Memory B cell (primary cell): ENCODE data around the gene SLCO2A1.
A peak's percentile ranks its signal among the peaks of the same experiment; 100 is the strongest.

Source experiments
- ATAC-seq: fragments of 150-1000 bp; cut with Tn5 transposase; 2 replicates; pipeline ENCODE4 v1.10.0; 2021; ENCODE audit warnings: low read depth, mild to moderate bottlenecking, moderate library complexity
- DNase-seq, 2 donors: peaks; one replicate each; pipeline ENCODE4 v3.0.0; 2022; ENCODE audit warnings: low spot score in 2 of 2
- H3K27ac Mint-ChIP-seq: one replicate; pipeline ENCODE4 v1.8.0; 2022; ENCODE audit warnings: mild to moderate bottlenecking, moderate library complexity, mixed read lengths
- H3K27me3 Mint-ChIP-seq: one replicate; pipeline ENCODE4 v1.8.0; 2022; ENCODE audit warnings: mixed read lengths
- H3K36me3 Mint-ChIP-seq: one replicate; pipeline ENCODE4 v1.8.0; 2022; ENCODE audit warnings: mild to moderate bottlenecking, mixed read lengths
- H3K4me1 Mint-ChIP-seq: one replicate; pipeline ENCODE4 v1.8.0; 2022; ENCODE audit warnings: mixed read lengths
- H3K4me3 Mint-ChIP-seq: one replicate; pipeline ENCODE4 v1.8.0; 2022; ENCODE audit warnings: mild to moderate bottlenecking, moderate library complexity, mixed read lengths
- H3K9me3 Mint-ChIP-seq: one replicate; pipeline ENCODE4 v1.8.0; 2022; ENCODE audit warnings: mixed read lengths

Gene SLCO2A1

DNA sequence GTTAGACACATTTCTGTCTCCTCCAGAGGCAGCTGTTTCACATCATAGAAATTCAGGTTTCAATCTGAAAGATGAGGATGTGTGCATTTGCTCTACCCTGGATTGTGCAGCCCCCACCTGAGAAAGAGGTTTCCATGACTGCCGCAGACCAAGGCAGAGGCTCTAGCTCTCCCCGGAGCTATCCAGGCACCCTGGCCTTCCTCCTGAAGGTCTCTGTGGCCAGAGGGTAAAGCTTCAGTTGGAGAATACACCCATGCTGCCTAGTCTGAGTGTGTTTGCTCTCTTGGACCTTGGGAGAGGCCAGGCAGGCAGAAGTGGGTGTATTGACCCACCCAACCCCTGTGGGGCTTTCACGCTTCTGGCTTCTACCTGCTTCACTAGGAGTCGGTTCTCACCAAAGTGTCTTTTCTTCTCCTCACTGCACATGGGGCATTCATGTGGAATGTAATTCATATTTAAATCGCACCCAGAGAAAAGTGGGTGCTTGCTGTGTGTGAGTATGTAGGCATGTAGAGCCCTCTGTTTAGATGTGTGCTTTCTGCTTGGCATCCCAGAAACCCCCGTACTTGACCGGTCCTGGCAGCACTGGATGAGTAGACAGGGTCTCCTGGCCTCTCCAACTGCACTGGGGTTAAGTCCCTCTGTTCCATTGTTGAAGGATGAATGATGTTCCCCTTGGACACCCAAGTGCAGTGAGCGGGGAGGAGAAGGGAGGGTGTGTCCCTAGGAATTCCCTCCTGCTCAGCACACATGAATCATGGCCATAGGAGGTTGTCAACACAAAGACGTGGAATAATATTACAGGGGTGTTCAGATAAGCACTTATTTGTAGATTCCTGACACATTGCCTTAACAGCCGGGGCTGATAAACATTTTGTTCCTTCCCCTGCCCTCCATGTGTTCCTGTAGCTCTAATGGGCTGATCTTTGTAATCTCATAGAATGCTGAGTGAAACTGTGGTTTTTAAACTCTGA, 113.8 kb downstream of the SLCO2A1 start:
- Mint-ChIP-seq H3K27ac (no peak overlapping the region), H3K4me1 (no peaks in the 10 kb centered on the region), H3K27me3 (peaks cover 8% of the 10 kb centered on the region), H3K36me3 (no peaks in the 10 kb centered on the region), H3K4me3 (no peak overlapping the region), H3K9me3 (peaks cover 4% of the 10 kb centered on the region)
- DNase-seq (no peak), ATAC-seq (no peak)

DNA sequence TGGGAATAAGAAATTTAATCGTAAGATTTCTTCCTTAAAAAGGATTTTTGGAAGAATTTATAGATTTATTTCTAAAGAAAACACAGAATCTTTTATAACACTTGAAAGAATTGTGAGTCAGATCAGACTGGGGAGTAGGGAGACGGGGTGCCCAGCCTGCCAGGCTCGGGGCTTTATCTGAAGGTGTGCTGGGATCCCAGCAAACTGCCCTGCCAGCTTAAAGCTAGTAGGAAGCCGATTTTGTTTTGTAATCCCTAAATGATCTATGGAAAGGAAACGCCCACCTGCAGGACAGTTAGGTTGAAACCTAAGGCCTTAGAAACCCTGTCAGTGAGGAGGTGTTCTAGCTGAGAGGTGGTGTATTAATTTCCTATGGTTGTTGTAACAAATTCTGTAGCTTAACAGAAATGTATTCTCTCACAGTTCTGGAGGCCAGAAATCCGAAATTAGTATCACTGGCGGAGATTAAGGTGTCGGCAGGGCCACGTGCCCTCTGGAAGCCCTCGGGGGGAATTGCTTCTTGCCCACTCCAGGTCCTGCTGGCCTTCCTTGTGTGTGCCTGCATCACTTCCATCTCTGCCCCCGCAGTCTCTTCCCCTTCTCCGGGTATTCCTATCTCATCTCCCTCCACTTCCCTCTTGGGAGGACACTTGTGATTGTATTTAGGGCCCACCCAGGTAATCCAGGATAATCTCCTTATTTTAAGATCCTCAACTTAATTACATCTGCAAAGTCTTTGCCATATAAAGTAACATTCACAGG, 114.7 kb downstream of the SLCO2A1 start:
- H3K36me3 Mint-ChIP-seq = no peaks in the 10 kb centered on the region

DNA sequence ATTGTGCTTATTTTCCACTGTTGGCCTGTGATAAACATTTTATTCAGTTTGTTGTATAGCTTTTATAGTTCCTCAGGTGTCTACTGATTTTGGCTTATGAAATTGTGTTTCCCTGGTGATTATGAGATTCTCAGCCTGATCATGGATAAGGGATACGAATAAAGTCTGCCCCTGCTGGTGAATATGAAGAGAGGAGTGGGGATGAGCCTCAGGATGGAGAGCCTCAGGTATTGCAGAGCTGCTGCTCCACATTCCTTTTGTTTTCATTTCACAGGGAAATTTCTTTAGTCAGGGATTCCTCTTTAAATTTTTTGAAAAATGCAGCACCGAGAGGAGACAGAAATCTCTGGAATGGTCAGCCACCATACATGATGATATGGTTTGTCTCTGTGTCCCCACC, 119.3 kb downstream of the SLCO2A1 start:
- Mint-ChIP-seq H3K36me3 (no peaks in the 10 kb centered on the region), H3K4me3 (no peak overlapping the region), H3K27ac (no peak overlapping the region), H3K4me1 (no peaks in the 10 kb centered on the region), H3K27me3 (peaks cover 2% of the 10 kb centered on the region), H3K9me3 (no peaks in the 10 kb centered on the region)
- ATAC-seq (no peak), DNase-seq (no peak)

More for the DNA sequence above, 114.7 kb downstream of the SLCO2A1 start:
- H3K27ac Mint-ChIP-seq = no peak overlapping the region
- peaks cover 4% of the 10 kb centered on the region for H3K9me3 Mint-ChIP-seq
- no peak overlapping the region for H3K4me3 Mint-ChIP-seq
- no peak for DNase-seq
- no peaks in the 10 kb centered on the region for H3K4me1 Mint-ChIP-seq
- no peak for ATAC-seq
- H3K27me3 Mint-ChIP-seq = peaks cover 8% of the 10 kb centered on the region

GRCh38 chr3:133905376-133905775, 124.3 kb downstream of the SLCO2A1 start:
- Mint-ChIP-seq H3K27me3 (peaks cover 2% of the 10 kb centered on the region), H3K9me3 (peaks cover 5% of the 10 kb centered on the region), H3K4me3 (no peak overlapping the region), H3K36me3 (no peaks in the 10 kb centered on the region), H3K27ac (no peak overlapping the region), H3K4me1 (no peaks in the 10 kb centered on the region)
- ATAC-seq = no peak
- no peak for DNase-seq

GRCh38 chr3:133901847-133902246, 127.9 kb downstream of the SLCO2A1 start:
- no peak for ATAC-seq
- Mint-ChIP-seq H3K4me1 (no peaks in the 10 kb centered on the region), H3K27ac (no peak overlapping the region), H3K36me3 (no peaks in the 10 kb centered on the region), H3K9me3 (peaks cover 5% of the 10 kb centered on the region), H3K4me3 (no peak overlapping the region), H3K27me3 (peaks cover 5% of the 10 kb centered on the region)
- DNase-seq = no peak

DNA sequence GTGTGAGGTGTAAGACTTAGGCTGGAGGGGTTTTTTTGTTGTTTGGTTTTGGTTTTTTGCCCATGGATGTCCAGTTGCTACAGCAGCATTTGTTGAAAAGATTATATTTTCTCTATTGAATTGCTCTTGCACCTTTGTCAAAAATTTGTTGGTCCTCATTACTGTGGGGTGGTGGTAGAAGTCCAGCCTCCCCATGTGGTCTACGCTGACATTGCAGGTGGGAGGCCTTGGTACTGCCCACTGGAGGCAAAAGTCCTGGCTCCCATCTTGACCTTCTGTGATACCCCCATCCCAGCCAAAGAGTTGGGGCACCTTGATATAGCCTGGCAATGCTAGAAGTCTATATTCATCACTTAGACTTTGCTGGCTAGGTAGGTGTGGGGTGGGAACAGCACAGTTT, 128.6 kb downstream of the SLCO2A1 start:
- no peaks in the 10 kb centered on the region for H3K4me1 Mint-ChIP-seq
- peaks cover 9% of the 10 kb centered on the region for H3K27me3 Mint-ChIP-seq
- peaks cover 5% of the 10 kb centered on the region for H3K9me3 Mint-ChIP-seq
- H3K36me3 Mint-ChIP-seq = no peaks in the 10 kb centered on the region
- H3K27ac Mint-ChIP-seq = no peak overlapping the region
- no peak for DNase-seq
- no peak overlapping the region for H3K4me3 Mint-ChIP-seq
- ATAC-seq = no peak

DNA sequence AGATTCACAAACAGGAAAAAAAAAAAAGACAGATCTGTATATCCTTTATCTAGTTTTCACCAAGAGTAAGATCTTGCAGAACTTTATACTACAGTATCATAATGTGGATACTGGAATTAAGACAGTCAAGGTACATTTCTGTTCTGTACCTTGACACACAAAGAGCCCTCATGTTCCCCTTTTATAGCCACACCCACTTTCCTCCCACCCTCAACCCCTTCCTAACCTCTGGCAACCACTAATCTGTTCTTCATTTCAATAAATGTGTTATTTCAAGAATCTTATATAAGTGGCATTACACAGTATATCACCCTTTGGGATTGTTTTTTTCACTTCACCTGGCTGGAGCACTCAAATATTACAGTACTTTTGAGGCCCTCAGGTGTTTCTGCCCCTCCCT, 130.4 kb downstream of the SLCO2A1 start:
- ATAC-seq (no peak), DNase-seq (no peak)
- no peak overlapping the region for H3K27ac Mint-ChIP-seq
- peaks cover 5% of the 10 kb centered on the region for H3K9me3 Mint-ChIP-seq
- no peaks in the 10 kb centered on the region for H3K36me3 Mint-ChIP-seq
- peaks cover 3% of the 10 kb centered on the region for H3K4me1 Mint-ChIP-seq
- peaks cover 7% of the 10 kb centered on the region for H3K27me3 Mint-ChIP-seq
- no peak overlapping the region for H3K4me3 Mint-ChIP-seq

GRCh38 chr3:133897547-133897946, 132.2 kb downstream of the SLCO2A1 start:
- H3K36me3 Mint-ChIP-seq = no peaks in the 10 kb centered on the region
- H3K27ac Mint-ChIP-seq = no peak overlapping the region
- no peak overlapping the region for H3K4me3 Mint-ChIP-seq
- peaks cover 17% of the 10 kb centered on the region for H3K27me3 Mint-ChIP-seq
- H3K4me1 Mint-ChIP-seq = peaks cover 3% of the 10 kb centered on the region
- no peak for DNase-seq
- H3K9me3 Mint-ChIP-seq = no peaks in the 10 kb centered on the region
- ATAC-seq = no peak

DNA sequence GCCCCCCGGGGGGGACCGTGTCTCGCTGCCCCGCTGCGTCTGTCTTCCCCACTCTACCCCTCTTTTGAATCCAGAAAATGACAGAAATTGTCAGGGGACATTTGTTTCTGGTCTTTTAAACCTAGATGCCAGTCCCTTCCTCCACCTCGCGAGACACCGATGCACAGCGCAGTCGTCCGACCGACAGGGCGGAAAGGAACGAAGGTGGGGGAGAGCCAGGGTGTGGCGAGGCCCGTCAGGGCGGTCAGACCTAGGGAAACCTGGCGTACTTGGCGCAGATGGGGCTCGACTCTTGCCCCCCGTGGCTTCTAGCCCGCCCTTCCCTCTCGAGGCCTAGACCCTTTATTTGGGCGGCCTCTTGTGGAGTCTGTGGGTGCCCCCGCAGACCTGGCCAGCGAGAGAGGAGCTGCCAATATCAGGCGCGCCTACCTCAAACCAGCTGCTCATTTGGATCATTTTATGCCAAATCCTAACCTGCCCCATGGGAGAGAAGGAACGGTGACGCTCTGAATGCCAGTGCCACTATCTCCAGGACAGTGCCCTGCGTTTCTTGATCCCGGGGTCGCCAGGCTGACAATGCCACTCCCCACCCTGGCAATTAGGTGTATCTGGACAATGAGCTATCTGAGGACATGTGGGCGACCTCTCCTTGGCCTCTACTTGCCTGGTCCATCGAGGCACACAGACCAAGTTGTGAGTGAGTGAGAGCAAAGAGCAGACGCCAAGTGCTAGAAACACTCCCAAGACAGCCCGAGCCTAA, 133.5 kb downstream of the SLCO2A1 start:
- no peak for ATAC-seq
- no peaks in the 10 kb centered on the region for H3K36me3 Mint-ChIP-seq
- H3K27me3 Mint-ChIP-seq = peaks cover 23% of the 10 kb centered on the region
- H3K9me3 Mint-ChIP-seq = no peaks in the 10 kb centered on the region
- H3K4me3 Mint-ChIP-seq = peak overlapping the region; percentile 53
- H3K4me1 Mint-ChIP-seq = peaks cover 3% of the 10 kb centered on the region
- H3K27ac Mint-ChIP-seq = no peak overlapping the region
- no peak for DNase-seq

DNA sequence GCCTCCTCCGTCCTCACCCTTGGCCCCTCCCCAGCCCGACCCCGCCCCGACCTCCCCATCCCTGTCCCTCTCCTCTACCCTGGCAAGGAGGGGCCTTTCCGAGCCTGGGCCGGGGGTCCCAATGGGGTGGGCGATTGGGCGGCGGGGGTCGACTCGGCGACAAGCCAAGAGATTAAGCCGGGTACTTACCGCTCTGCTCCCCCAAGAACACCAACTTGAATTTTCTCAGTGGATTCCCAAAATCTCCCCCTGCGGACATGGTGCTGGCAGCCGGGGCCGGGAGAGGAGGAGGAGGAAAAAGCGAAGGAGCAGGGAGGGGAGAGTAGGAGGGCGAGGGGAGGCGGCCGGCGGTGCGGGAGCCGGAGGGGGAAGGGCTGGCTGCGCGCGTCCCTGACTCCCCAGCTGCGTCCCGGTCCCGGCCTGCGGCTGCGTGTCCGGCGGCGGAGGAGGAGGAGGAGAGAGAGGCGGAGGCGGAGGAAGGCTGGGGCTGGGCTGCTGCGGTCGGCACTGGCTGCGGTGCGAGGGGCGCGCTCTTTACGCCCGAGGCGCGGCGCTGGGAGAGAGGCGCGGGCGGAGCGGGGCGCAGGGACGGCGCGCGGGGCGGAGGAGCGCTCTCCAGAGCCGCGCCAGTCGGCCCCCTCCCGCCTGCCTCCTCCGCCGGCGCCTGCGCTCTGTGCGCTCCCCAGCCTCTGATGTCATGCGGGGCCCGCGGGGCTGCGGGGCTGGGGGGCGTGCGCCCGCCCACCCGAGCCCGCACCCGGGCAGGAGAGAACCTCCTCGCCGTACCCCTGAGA, 134.3 kb downstream of the SLCO2A1 start, which contains the start of gene RAB6B:
RAB6B (minus strand) TSS at position 675 of the 794 bp plus-strand sequence; CDS start at position 259, 416 bp downstream.
- Mint-ChIP-seq H3K4me3 (peak within 1 kb of the TSS; percentile 66), H3K27ac (no peak within 1 kb of the TSS), H3K4me1 (peaks cover 3% of the 10 kb centered on the region), H3K27me3 (peaks cover 24% of the 10 kb centered on the region), H3K9me3 (no peaks in the 10 kb centered on the region), H3K36me3 (no peaks in the 10 kb centered on the region)
- no peak for DNase-seq
- ATAC-seq = no peak

GRCh38 chr3:133894353-133895207, 135.1 kb downstream of the SLCO2A1 start:
- Mint-ChIP-seq H3K36me3 (no peaks in the 10 kb centered on the region), H3K27me3 (peaks cover 24% of the 10 kb centered on the region), H3K9me3 (no peaks in the 10 kb centered on the region), H3K4me3 (no peak overlapping the region), H3K27ac (no peak overlapping the region), H3K4me1 (peaks cover 3% of the 10 kb centered on the region)
- ATAC-seq (no peak), DNase-seq (no peak)

- ATAC-seq (no peak), DNase-seq (no peak)
- H3K27me3 Mint-ChIP-seq = peaks cover 24% of the 10 kb centered on the region
- H3K27ac Mint-ChIP-seq = no peak overlapping the region
- H3K9me3 Mint-ChIP-seq = no peaks in the 10 kb centered on the region
- peaks cover 3% of the 10 kb centered on the region for H3K4me1 Mint-ChIP-seq
- no peaks in the 10 kb centered on the region for H3K36me3 Mint-ChIP-seq
- H3K4me3 Mint-ChIP-seq = no peak overlapping the region
Measured at GRCh38 chr3:133893683-133894352, 135.9 kb downstream of the SLCO2A1 start.
